ENCODE results near the gene MTAP.
"Not testable (repeated sequence)": the region's sequence is repeated elsewhere in the genome, so short reads cannot be mapped to it uniquely, and the experiment has no call there.

MTAP gene

DNA sequence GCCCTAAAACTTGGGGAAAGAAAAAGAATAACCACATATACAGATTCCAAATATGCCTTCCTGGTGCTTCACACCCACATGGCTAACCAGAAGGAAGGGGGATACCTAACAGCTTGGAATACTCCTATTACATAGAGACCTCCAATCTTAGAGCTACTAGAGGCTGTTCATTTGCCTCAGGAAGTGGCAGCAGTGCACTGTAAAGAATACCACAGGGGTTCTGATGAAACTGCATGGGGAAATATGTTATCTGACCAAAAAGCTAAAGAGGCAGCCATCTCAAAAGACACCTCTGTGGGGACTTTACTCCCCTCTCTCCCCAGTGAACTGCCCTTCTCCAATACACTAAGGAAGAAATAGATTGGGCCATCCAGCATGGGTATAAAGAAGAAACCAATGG is 125.3 kb downstream of the MTAP start:
- ATAC-seq = no peak

DNA sequence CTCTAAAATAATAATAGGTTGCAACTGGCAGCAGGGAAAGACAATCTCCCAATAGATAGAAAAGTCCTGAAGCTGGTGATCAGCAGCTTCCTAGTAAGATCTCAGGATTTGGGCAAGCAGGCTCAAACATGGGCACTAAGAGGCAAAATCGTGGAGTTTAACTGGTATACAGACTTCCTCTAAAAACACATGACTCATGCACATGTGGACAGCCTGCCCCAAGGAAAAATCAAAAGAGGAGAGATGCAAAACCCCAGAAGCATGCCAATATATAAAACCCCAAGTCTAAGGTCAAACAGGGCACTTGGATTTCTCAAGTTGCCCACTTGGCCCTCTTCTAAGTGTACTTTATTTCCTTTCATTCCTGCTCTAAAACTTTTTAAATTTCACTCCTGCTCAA is 129.0 kb downstream of the MTAP start:
- ATAC-seq = no peak

DNA sequence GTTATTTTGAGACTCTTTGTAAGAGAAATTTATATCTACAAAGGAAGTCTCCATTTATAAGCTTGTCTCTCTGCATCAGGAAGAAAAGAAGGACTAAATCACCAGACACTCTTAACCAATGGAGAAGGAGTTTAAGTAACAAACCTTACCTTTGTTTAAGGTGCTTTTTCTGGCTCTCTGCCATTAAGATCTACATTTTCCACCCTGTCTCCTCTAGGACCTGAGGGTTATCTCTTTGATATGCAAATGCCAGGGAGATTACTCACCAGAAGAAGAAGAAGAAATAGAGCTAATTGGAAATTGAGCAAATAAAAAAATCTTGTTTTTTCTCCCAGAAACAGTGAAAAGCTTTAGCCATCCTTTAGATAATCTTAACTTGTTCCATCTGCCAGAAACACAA is 130.8 kb downstream of the MTAP start:
- no peak for ATAC-seq

DNA sequence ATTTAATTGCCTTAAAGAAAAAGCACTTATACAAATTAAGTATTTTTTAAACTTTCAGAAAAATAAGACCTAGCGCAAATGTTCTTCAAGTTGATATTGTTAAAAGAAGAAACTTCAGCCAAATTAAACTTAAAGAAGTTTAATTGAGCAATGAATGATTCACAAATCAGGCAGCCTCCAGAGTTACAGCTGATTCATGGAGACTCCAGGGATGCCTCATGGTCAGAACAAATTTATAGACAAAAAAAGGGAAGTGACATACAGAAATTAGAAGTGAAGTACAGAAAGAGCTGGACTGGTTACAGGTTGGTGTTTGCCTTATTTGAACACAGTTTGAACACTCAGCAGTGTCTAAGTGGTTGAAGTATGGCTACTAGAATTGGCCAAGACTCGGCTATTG is 131.4 kb downstream of the MTAP start:
- no peak for ATAC-seq

DNA sequence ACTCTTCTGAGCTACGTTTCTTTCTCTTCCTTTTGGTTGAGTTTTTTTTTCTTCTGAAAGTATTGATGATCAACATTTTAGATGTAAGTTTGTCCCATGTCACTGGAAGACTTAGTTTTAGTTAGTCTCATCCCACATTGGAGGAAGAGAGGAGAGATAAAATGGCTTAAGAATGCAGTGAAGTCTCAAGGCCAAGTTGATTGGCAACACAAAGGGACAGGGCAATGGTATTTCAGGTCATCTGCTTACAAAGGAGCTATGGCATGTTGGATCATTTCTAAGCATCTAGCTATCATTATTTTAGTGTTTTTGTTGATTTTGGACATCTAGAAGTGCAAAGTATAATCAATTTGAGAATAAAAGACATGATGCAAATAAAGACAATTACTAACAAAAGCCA is 133.2 kb downstream of the MTAP start:
- ATAC-seq = no peak

DNA sequence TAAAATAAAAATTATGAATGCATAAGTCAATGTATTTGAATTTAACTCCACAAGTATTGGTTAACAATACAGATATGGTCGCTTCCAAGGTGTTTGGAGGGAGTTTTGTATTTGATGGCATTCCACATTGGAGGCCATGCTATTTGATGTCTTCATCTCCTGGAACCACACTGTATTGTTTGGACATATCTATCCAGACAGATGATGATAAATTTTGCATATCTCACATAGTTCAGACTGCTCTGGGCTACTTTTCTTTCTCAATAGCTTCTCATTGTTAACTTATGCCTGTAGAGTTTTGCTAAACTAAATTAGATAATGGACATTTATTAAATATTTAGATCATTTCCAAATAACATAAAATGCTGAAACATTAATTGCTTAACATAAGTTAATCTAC is 133.7 kb downstream of the MTAP start:
- no peak for ATAC-seq

DNA sequence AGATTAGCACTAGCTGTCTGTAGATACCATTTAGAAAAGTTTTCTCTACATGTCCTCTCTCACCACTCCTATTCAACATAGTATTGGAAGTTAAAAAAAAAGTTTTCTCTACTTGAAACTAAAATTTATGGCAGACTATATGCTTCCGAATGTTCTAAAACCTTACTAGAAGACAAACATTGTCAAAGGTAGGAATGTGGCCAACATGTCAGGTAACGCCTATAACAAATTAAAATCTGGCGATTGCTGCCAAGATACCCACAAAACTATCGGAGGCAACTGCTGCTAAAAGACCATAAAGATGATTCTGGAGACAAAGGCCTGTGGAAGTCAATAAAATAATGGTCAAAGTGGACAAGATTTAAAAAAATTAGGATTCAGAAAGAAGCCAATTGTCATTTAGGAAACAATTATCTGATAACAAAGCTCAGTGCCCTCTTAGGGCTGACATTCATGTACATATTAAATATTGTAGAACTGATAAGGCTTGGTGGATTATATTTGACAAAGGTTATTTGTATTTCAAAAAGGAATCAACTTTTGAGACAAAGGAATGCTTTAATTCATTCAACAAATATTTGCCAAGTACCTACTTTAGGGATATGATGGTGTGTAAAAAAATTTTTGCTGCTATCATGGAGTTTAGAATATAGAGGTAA is 139.0 kb downstream of the MTAP start:
- no peak for ATAC-seq

DNA sequence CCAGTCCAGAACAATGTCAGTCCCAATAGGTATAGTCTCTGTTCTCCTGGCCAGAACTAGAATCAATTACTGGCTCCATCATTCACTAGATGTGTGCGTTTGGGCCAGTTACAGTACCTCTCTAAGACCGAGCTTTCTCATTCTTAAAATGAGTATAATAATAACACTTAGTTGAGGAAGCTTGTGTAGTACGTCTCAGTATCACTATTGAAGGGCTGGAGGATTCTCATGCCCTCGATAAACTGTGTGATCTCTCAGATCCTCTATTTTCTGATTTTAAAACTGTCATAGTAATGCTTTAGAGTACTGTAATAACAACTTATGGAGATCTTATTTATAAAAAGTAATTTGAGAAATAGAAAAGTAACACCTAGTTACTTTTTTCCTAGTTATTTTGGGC is 141.0 kb downstream of the MTAP start:
- ATAC-seq = no peak

DNA sequence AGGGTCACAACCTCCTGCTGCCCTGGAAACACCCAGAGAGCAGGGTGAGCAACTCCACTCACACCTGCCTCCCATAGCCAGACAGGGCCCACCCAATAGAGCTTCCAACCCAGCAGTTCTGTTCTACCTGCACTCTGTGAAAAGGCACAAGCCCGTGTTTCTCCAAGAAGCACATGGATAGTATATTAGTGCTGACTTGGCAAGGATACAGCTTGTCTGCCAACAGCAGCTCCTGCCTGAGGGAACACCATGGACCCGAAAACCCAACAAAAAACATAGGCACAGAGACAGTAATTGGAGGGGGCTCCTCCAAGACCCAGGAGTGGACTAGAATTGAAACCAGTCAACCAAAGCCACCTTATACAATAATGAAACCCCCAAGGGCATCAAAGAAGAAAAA is 143.2 kb downstream of the MTAP start:
- no peak for ATAC-seq

DNA sequence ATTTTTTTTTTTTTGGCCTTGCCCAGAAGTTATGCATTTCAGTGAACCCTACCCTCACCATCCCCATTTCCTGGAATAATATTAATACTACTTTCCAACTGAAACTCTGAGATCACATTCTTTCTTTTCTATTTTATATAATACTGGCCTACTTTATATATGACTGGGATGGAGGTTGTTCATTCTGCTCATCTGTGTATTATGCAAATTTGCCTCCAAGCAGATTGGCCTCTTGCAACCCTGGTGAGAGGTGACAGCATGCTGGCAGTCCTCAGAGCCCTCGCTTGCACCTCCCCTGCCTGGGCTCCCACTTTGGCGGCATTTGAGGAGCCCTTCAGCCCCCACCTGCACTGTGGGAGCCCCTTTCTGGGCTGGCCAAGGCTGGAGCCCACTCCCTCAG is 156.4 kb downstream of the MTAP start:
- peak; percentile 60 to 68 for ATAC-seq

DNA sequence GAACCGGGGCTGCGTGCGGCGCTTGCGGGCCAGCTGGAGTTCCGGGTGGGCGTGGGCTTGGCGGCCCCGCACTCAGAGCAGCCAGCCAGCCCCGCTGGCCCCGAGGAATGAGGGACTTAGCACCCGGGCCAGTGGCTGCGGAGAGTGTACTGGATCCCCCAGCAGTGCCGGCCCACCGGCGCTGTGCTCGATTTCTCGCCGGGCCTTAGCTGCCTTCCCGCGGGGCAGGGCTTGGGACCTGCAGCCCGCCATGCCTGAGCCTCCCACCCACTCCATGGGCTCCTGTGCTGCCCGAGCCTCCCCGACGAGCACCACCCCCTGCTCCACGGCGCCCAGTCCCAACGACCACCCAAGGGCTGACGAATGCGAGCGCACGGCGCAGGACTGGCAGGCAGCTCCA is 156.8 kb downstream of the MTAP start:
- not testable (repeated sequence) for ATAC-seq

DNA sequence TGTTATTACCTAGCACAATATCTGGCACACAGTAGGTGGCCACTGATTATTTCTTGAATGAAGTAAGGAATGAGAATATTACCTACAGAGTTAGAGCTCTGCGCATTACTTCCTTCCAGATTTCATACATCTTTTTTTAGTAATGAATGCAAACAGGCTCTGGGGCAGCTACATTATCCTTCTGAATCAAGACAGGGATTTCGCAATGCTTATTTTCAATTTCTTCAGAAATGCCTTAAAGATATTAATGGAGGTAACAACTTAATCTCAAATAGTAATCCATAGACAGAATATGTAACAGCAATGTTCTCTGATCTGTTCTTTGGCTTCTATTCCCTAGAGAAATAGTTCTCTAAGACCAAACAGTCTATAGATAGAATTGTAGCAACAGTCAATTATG is 159.1 kb downstream of the MTAP start:
- no peak for ATAC-seq

DNA sequence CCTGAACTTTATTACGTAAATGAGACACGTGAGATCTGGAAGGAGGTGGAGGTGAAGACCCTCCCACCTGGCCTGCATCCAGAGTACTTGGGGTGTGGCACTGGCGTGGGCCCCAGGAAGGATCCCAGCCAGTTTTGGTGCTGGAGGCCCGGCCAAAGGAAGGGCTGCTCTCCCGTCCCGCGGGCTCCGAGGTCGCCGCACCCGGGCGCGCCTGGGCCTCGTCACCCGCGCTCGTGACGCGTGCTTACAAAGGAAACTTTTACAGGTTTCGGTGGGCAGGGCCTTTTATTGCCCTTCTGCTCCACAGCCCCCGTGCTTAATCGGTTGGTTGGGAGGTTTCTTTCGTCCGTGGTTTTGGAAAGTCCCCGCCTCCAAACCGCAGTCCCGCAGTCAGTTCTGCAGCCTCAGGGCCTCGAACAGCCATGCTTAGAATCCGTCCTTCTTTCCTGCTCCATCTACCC is 162.5 kb downstream of the MTAP start:
- ATAC-seq = peak; percentile 65 to 75

DNA sequence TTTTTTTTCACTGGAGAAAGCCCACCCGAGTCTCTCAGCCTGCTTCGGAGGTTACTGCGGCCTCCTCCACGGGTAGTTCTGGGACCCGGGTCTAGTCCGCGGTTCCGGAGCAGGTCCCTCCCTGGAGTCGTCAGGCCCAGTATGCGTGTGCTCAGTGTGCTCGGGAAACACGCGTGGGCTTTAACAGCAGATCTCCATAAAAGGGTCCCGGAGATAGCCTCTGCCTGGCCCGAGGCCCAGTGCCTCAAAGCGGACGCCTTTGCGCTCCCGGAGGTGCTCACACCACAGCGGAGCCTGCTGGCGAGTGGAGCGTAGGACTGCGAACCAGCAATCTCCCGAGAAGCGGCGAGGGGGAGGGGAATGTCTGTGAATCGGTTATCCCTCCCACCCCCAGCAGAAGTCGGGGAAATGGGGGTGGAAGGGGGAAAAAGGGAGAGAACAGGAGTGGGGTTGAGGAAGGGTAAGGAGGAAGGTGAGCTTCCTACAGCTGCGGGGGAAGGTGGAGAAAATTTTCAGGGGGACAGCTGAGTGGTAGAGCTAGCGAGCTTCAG is 163.0 kb downstream of the MTAP start:
- peak; percentile 55 for ATAC-seq

DNA sequence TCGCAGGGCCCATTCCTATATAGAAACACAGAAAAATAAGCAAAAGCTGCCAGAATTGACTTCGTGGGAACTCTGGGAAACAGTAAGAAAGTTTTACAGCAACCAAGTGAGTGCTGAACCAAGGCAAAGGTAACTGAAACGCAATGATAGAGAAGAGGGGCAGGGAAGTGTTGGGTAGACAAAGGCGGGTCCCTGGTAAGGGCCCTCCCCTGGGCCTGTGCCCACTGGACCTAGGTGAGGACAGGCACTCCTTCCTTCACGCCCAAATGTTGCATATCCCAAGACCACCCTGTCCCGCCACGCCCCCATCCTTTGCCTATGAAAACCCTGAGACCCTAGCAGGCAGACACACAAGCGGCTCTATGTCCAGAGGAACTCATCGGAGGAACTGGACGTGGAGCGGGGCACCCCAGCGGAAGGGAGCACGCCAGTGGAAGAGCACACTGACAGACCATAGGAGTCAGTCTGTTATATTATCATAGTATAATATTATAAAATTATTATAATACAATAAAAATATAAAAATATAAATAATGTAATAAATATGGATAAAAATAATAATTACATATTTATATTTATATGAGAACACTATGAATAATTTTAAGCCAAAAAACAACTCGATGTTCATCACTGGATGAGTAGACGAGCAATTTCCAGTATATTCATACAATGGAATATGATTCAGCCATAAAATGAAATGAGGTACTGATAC is 163.9 kb downstream of the MTAP start:
- no peak for ATAC-seq

DNA sequence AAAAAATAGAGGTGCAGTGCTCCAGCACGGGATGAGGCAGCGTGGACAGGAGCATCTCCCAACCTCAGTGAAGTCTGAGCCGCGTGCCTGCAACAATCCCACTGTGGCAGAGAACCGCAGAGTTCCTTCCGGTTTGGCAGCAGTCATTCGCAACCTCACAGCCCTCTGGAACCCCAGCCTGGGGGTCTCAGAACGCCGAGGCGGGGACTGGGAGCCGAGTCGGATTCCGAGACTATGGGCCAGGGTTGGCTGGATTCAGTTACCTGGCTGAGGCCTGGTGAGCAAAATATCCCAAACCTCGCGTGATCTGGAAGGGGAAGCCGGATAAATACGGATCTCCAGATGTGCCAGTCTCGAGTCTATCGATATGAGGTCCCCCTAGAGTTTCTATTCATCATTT is 164.7 kb downstream of the MTAP start:
- no peak for ATAC-seq

DNA sequence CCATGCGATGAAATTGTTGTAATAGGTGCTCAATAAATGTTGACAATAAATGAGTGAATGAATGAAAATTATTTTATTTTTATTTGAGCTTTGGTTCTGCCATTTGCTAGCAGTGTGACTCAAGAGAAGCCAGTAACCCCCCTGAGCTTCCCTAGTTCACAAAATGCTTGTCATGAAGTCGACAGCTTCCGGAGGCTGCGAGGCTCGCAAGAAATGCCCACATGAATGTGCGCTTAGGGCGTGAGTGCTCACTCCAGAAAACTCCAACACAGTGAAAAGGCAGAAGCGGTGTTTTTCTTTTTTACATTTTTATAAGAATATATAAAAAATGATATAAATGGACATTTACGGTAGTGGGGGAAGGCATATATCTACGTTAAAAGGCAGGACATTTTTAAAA is 165.3 kb downstream of the MTAP start:
- no peak for ATAC-seq

DNA sequence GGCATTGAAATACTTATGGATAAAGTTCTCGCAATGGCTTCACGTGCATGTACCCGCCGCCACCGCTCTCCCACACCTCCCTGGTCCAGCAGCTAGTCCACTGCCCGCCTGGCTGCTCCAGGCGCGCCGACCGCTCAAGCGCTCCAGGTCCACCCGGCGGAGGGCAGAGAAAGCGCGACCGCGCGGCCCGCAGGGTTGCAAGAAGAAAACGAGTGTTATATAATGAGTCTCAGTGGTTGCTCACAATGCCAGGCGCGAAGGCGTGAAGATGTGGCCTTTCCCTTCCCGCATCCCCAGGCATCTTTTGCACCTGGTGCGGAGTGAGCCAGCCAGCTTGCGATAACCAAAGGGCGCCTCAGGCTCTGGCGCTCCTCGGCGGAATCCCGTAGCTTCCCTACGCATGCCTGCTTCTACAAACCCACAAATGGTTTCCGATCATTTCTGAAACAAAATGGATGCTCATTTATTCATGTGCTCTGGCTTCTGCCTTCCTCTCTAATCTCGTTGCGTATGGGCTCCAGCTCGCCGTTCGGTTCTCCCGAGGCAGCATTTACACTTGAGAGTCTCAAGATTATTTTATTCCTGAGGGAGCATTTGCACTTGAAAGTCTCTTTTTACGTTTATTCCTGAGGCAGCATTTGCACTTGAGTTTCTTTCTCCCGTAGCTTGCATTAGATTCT is 166.0 kb downstream of the MTAP start:
- ATAC-seq = no peak

DNA sequence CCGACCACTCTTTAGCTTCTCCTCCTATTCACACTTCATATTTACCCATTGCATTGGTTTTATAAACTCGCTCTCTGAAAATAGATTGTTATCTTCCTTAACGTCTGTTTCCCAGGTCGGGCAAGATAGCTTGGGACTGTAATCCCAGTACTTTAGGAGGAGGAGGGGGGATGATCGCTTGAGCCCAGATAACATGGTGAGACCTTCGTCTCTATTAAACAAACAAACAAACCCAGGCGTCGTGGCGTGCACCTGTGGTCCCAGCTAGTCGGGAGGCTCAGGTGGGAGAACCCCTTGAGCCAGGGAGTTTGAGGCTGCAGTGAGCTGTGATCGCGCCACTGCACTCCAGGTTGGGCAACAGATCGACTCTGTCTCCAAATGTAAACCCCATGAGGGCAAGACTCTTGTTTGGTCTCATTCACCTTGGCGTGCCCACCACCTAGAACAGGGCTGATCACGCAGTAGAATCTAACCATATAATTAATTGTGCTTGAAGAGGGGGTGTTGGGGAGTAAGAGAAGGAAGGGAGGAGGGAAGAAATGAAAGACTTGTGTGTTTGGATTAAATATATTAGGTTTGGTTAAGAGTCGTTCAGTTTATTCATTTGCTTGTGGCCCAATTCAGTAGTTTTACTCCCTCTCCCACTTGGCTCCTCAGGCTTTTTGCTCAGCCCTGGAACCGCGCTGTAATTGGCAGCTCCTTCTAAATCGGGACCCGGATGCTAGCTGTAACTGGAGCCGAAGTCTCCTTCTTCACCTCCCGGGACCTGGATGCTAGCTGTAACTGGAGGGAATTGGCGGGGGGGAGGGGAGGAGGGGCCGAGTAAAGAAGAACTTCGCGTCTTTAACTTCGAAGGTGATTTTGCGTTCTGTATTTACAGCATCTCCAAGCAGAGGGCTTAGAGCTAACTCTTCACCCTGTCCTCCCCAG is 166.8 kb downstream of the MTAP start:
- ATAC-seq = no peak

DNA sequence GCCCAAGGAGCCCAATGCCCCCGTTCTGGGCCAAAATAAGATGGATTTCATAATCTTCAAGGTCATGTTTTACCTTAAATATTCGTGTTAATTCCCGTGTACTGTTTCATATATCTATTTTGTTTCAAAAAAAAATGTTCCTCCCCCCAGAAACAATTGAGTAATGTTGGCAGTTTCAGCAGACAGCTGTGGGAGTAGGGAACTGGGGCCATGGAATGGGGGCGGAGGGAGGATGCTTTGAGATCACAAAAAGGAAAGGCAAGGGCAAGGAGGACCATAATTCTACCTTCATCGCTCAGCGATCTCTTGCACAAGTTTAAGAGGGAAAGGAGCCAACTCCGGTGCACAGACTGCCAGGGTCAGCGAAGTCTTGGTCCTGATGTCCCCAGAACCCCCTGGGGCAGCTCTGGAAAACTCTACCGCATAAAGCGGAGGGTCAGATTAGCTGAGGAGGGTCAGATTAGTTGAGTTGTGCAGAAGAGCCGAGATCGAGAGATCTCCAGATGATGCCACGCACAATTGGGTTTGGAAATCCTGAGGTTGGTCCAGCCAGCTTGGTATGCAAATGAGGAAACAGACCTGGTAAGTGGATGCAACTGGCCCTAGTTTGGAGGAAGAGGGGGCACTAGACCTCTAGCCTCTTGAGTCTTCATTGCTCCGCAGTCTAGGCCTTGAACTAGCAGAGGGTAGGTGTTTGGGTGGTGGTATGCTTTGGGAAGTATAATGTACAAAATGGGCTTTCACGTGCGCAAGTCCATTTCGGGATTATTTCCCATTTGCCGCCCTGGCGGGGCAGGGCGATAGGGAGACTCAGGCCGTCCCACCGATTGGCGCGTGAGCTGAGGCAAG is 167.7 kb downstream of the MTAP start:
- no peak for ATAC-seq

DNA sequence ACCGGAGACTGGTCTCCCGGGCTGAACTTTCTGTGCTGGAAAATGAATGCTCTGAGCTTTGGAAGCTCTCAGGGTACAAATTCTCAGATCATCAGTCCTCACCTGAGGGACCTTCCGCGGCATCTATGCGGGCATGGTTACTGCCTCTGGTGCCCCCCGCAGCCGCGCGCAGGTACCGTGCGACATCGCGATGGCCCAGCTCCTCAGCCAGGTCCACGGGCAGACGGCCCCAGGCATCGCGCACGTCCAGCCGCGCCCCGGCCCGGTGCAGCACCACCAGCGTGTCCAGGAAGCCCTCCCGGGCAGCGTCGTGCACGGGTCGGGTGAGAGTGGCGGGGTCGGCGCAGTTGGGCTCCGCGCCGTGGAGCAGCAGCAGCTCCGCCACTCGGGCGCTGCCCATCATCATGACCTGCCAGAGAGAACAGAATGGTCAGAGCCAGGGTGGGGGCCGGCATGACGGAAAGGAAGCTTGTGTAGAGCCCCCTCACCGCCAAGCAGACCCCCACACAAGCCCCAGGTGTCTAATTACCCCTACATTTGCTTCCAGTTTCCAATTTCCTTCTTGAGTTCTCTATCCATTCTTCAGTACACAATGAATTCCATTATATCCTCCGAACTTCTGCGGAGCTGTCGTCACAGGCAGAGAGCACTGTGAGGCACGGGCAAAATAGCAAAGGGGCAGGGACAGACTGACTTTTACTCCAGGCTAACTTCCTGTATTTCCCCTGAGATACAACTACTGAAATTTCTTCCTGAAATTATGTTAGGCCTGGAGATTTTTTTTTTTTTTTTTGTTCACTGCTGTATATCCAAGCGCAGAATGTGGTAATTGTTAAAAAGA is 168.6 kb downstream of the MTAP start:
- ATAC-seq = no peak
